ENCODE results near the gene OLFML2A. TPM values are rescaled to one million over a fixed set of nuclear protein-coding genes. Genes with fewer than 3 reads are reported as not detected.

Gene OLFML2A
- total and polyA plus RNA-seq, 2 donors (not counting 1 experiment from before 2014, with no cell fraction given) = 0.76 to 0.88 TPM

GRCh38 chr9:124771021-124771866, 5.7 kb upstream of the OLFML2A start, which contains the start of gene NR6A1:
NR6A1 (minus strand) TSS chr9:124771311.
- Histone ChIP-seq H3K36me3 (replicated peaks in 1 of 2; ENCODE audit: control extremely low read depth in 1 of 2, control insufficient read depth in 1 of 2, extremely low read depth in 1 of 2, insufficient read depth in 2 of 2, low read length in 1 of 2) (no peaks in the 10 kb centered on the region), H2AFZ (ENCODE audit: insufficient read depth, low read depth, low read length, poor library complexity, severe bottlenecking) (peak within 1 kb of the TSS; percentile 83), H3K27ac (ENCODE audit: low read length in 2 of 2) (peak within 1 kb of the TSS; percentile 62 to 68), H3K4me1 (ENCODE audit: control insufficient read depth in 2 of 2, insufficient read depth in 2 of 2, low read length in 2 of 2) (peaks cover 29 to 35% of the 10 kb centered on the region in 2 donors), H3K27me3 (replicated peaks in 1 of 4; ENCODE audit: control extremely low read depth in 1 of 4, control insufficient read depth in 3 of 4, insufficient read depth in 4 of 4, low read length in 3 of 4) (peaks cover 0 to 49% (median 46%) of the 10 kb centered on the region in 4 experiments), H3K9me3 (ENCODE audit: control extremely low read depth in 1 of 3, control insufficient read depth in 2 of 3, insufficient read depth in 1 of 3, low read length in 2 of 3) (no peaks in the 10 kb centered on the region), H4K20me1 (ENCODE audit: control insufficient read depth, insufficient read depth, low read length, poor library complexity, severe bottlenecking) (no peaks in the 10 kb centered on the region), H3K4me2 (replicated peaks; ENCODE audit: low read depth, low read length, poor library complexity, severe bottlenecking) (peak within 1 kb of the TSS; percentile 98), H3K4me3 (ENCODE audit: control extremely low read depth in 1 of 5, extremely low read depth in 1 of 5, insufficient read depth in 1 of 5, low read depth in 2 of 5, low read length in 4 of 5) (peak within 1 kb of the TSS; percentile 43 to 92 (median 77)), H3K9ac (ENCODE audit: low read length) (peak within 1 kb of the TSS; percentile 77), H3K79me2 (ENCODE audit: control insufficient read depth, insufficient read depth, low read length) (no peaks in the 10 kb centered on the region)
- H3K4me3 Mint-ChIP-seq = peak within 1 kb of the TSS; percentile 97
- no peaks in the 10 kb centered on the region for H3K9me3 Mint-ChIP-seq (ENCODE audit: insufficient read depth)
- DNase-seq = peak; percentile 98
- H3K27ac Mint-ChIP-seq = peak within 1 kb of the TSS; percentile 95
- peaks cover 55% of the 10 kb centered on the region for H3K27me3 Mint-ChIP-seq
- ChIA-PET CTCF (interaction anchor here (0.6 to 12.0 kb wide), 15 partner anchors 10 to 371 kb away, joined by 3 to 345 read pairs (median 4); partner anchors contain the start of genes ARPC5L, RPL35 and WDR38), POLR2A (interaction anchor here (1.0 to 1.7 kb wide), 3 partner anchors 83 to 91 kb away, joined by 4 to 6 read pairs (median 5); partner anchors contain the start of genes ARPC5L and WDR38)
- intact Hi-C loops (cut with micrococcal nuclease) = loop anchor here (1.0 to 10.0 kb wide), 7 partner anchors 90 to 491 kb away; partner anchors contain the start of genes GAPVD1, GOLGA1, HSPA5 and PPP6C
- H3K4me1 Mint-ChIP-seq = peaks cover 39% of the 10 kb centered on the region
- under 1% methylated on average over 74 of the region's 82 CpGs for WGBS (ENCODE audit: insufficient coverage)
- ATAC-seq (ENCODE audit: low read depth) = peak; percentile 87
- TF ChIP-seq EZH2 (IDR thresholded peaks at IDR 0.05; ENCODE audit: borderline replicate concordance, insufficient read depth, low read depth, low read length, poor library complexity, severe bottlenecking) = no peak
- TF ChIP-seq CTCF (IDR thresholded peaks at IDR 0.05) = peak; percentile 43

Measured in B cell (primary cell).